Esophagus mucosa (tissue), 1 donor: ENCODE results near the gene TCF12. TPM values are rescaled to one million over a fixed set of nuclear protein-coding genes. Genes with fewer than 3 reads are reported as not detected.
A peak's percentile ranks its signal among the peaks of the same experiment; 100 is the strongest.
"Not testable (repeated sequence)": the region's sequence is repeated elsewhere in the genome, so short reads cannot be mapped to it uniquely, and the experiment has no call there.

ENCODE experiments used
- ATAC-seq: fragments of 200-7000 bp; cut with Tn5 transposase; one replicate; pipeline ENCODE4 v1.9.1; 2020
- total RNA-seq: library from RNA; stranded (reverse); gene quantifications from one replicate; pipeline ENCODE4 v1.2.4, GENCODE V29; 2023
- donor health status: DM: yes; HTN: yes; CAD: no.

Gene TCF12
- total RNA-seq, 1 donor from 2014 or later, result 47.9 TPM

GRCh38 chr15:56980473-56980872 is 62.0 kb downstream of the TCF12 start:
- ATAC-seq, result no peak

GRCh38 chr15:56981160-56981559 is 62.7 kb downstream of the TCF12 start:
- ATAC-seq, result no peak

DNA sequence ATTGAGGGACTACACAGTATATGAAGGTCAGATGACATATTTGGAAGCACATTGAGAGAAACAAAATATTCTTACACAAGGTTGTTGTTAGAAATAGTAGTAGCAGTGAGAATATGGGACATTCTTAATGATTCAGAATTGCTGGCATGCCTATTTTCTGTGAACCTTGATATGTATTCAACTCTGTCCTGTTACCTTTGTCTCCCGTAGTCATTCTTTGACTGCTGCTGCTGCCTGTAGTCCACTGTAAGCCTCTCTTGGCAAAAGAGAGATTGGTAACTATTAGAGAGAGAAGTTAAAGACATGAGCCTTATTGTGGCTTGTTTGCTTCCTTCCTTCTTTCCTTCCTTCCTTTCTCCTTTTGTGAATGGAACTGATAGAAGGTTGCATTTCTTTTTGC is 64.5 kb downstream of the TCF12 start:
- ATAC-seq, result no peak

GRCh38 chr15:56984681-56985481 is 66.4 kb downstream of the TCF12 start:
- peak; percentile 50 for ATAC-seq

DNA sequence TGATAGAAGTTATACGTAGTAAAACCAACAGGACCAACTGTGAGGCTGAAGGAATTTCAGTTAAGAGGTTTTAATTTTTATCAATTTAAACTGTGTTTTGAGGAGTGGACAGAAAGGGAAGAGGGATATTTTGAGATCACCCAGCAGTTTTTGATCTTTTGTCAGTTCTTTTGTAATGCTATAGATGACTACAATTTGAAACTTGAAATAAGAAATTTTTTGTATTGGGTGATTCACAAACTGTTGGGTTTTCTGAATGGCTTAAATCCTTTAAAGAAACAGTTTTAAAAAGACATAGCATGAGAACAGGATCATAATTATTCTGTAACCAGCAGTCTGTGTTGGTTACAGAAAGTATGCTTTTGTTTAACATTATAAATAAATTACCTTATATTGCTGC is 67.4 kb downstream of the TCF12 start:
- no peak for ATAC-seq

DNA sequence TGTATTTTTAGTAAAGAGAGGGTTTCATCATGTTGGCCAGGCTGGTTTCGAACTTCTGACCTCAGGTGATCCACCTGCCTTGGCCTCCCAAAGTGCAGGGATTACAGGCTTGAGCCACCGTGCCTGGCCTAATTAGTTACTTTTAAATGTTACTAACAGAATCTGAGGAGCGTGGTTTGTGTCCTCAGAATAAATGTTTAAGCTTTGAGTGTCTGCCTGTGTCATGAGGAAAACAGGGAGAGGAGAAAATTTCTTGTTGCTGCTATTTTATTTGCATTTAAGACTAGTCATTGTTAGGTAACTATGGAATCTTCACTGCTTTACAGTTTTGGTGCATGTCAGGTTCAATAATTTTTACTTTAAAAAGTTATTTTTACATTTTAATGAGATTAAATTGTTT is 68.8 kb downstream of the TCF12 start:
- no peak for ATAC-seq

DNA sequence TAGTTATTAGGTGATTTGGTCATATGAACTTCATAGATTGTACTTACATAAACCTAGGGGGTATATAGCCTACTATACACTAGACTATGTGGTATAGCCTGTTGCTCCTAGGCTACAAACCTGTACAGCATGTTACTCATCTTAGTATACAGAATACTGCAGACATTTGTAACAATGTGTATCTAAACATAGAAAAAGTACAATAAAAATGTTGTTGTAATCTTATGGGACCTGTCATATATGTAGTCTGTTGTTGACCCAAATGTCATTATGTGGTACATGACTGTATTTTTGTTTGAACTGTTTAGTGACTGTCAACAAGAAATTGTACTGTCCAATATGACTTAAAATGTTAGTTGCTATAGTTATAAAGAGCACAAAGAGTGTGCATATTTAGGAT is 69.8 kb downstream of the TCF12 start:
- peak; percentile 49 for ATAC-seq

GRCh38 chr15:56989411-56989924 is 71.0 kb downstream of the TCF12 start:
- ATAC-seq, result no peak

DNA sequence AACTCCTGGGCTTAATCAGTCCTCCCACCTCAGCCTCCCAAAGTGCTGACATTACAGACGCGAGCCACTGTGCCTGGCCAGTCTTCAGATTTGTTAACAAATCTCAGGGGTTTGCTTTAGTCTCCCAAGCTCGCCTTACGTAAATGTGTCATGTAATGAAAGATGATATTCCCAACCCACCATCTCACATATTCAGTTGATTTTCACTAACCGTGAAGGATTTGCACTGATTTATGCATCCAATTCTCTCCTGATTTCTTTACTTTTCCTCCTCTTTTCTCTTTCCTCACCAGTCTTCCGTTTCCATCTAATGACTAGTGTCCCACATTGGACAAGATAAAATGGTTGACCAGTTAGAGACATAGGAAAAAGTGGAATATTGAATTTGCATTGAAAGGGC is 72.6 kb downstream of the TCF12 start:
- no peak for ATAC-seq

DNA sequence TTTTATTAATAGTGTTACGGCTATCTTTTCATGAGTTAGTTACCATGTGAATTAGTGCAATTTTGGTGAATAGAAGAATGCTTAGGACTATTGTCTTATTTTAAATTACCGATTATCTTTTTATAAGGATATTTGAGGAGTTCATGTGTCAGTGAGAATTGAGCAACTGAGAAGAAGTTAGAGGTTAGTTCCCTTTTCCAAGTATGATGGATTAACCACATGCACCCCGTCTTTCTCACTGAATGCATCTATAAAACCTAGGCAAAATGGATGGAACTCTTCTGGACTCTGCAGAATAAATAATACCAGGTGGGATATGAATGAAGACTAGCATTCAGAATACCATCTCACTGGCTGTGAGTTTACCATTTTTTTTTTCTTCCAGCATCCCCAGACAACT is 74.3 kb downstream of the TCF12 start:
- no peak for ATAC-seq

- no peak for ATAC-seq
Measured at GRCh38 chr15:56994280-56994679, 75.8 kb downstream of the TCF12 start.

DNA sequence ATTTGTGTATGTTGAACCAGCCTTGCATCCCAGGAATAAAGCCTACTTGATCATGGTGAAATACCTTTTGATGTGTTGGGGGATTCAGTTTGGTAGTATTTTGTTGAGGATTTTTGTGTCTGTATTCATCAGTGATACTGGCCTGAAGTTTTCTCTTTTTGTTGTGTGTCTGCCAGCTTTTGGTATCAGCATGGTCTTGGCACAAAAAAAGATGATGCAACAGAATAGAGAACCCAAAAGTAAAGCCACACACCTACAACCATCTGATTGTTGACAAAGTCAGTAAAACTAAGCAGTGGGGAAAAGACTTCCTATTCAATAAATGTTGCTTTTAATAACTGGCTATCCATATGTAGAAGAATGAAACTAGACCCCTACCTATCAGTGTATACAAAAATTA is 77.6 kb downstream of the TCF12 start:
- ATAC-seq, result no peak

- ATAC-seq, result no peak
Measured at GRCh38 chr15:56996746-56997470, 78.5 kb downstream of the TCF12 start.

GRCh38 chr15:57003418-57003817 is 85.0 kb downstream of the TCF12 start:
- no peak for ATAC-seq

GRCh38 chr15:57005244-57005643 is 86.8 kb downstream of the TCF12 start:
- no peak for ATAC-seq

- ATAC-seq, result not testable (repeated sequence)
Measured at GRCh38 chr15:57007797-57008196, 89.4 kb downstream of the TCF12 start.

GRCh38 chr15:57010724-57011123 is 92.3 kb downstream of the TCF12 start:
- ATAC-seq, result no peak

DNA sequence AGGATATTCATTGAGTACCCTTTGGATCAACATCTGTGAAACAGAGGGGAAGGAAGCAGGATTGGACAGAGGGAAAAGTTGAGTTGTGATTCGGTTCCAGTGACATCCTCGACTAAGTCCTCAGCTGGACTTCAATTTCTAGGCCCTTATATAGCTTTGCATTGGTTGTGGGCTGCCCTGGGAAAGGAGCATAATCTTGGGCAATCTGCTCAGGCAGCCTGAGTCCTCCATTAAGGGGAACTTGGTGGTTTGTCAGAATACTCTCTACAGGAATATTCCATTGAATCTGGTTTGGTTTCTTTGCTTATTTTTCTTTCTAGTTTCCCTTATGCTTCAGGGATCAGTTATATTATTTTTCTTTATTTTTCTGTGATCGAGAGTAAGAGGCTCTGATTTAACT is 94.1 kb downstream of the TCF12 start:
- no peak for ATAC-seq

DNA sequence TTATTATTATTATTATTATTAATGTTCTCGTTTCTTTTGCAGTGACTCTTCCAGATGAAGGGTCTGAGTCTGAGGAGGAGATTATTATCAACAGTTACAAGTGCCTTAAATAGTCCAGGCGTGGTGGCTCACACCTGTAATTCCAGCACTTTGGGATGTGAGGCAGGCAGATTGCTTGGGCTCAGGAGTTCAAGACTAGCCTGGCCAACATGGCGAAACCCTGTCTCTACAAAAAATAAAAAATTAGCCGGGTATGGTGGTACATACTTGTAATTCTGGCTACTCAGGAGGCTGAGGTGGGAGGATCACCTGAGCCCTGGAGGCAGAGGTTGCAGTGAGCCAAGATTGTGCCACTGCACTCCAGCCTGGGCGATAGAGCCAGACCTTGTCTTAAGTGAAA is 96.5 kb downstream of the TCF12 start:
- not testable (repeated sequence) for ATAC-seq

DNA sequence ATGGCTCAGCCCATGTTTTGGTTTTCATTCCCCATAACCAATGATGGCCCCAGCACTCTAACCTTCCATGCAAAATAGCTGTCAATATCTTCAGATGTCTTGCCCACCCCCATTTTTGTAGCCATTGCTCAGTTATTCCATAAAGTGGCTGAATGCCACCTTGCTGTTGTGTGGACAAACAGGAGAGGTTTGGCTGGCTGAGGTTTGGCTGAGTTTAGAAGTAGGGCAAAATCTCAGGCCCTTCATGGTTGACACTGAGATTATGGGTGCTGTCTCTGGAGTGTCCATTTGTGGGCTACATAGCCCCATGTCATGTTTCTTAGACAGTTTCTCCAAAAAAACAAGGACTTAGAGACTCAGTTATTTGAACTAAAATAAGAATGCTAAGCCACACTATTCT is 96.9 kb downstream of the TCF12 start:
- ATAC-seq, result no peak

GRCh38 chr15:57015897-57016296 is 97.5 kb downstream of the TCF12 start:
- ATAC-seq, result no peak

DNA sequence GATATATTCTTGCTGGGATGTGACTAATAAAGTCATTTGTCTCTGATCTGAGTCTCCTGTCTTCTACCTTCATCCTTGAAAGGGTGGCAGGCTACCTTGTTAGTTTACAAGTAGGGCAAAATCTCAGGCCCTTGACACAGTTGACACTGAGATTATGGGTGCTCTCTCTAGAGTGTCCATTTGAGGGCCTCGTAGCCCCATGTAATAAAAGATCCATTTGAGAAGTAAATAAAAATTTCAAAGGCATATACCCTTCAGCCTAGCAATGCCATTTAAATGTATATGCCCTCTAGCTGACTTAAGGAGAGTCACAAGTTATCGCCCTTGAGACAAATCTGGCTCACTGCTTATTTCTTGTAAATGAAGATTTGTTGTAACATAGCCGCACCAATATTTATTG is 98.6 kb downstream of the TCF12 start:
- ATAC-seq, result no peak

- no peak for ATAC-seq
Measured at GRCh38 chr15:57018151-57018550, 99.7 kb downstream of the TCF12 start.
